ENCODE data around the gene LRRC37A3. TPM values are rescaled to one million over a fixed set of nuclear protein-coding genes. Genes with fewer than 3 reads are reported as not detected.

Gene LRRC37A3
- total RNA-seq, 1 donor, result 8.9 TPM

DNA sequence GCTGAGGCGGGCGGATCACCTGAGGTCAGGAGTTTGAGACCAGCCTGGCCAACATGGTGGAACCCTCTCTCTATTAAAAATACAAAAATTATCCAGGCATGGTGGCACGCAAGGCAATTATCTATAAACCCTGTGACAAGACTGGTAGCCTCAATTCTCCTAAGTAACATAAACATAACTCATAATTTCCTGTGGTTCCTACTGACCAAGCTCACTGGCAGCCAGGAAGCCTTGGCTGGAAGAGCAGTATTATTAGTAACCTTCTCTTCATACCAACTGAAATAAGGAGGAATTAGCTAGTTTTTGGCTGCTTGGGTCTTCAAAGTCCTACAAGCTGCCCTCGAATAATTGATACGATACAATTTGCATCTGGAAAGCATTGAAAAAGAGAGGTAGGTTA, 31.6 kb upstream of the LRRC37A3 start:
- H3K4me3 ChIP-seq (ENCODE audit: low read depth, low read length), result no peak overlapping the region
- TF ChIP-seq, protein P1, sequence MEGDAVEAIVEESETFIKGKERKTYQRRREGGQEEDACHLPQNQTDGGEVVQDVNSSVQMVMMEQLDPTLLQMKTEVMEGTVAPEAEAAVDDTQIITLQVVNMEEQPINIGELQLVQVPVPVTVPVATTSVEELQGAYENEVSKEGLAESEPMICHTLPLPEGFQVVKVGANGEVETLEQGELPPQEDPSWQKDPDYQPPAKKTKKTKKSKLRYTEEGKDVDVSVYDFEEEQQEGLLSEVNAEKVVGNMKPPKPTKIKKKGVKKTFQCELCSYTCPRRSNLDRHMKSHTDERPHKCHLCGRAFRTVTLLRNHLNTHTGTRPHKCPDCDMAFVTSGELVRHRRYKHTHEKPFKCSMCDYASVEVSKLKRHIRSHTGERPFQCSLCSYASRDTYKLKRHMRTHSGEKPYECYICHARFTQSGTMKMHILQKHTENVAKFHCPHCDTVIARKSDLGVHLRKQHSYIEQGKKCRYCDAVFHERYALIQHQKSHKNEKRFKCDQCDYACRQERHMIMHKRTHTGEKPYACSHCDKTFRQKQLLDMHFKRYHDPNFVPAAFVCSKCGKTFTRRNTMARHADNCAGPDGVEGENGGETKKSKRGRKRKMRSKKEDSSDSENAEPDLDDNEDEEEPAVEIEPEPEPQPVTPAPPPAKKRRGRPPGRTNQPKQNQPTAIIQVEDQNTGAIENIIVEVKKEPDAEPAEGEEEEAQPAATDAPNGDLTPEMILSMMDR (IDR thresholded peaks at IDR 0.05; ENCODE audit: insufficient read depth, low read length), result no peak
- peak; percentile 11 for DNase-seq (ENCODE audit: low read depth)

DNA sequence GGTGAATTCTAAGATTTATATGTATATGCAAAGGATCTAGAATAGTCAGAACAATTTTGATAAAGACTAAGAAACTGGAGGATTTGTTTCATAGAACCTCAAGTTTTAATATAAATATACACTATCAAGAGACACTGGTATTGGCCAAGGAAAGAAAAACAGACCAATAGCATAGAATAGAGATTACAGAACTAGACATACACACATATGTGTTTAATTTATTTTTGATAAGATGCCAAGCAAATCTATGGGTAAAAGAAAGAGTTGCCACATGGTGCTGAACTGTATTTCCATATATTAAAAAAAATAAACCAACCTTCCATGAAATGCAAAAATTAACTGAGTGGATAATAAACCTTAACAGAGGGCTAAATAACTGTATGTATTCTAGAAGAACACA, 27.9 kb upstream of the LRRC37A3 start:
- DNase-seq (ENCODE audit: low read depth), result no peak
- no peak overlapping the region for H3K4me3 ChIP-seq (ENCODE audit: low read depth, low read length)
- TF ChIP-seq, protein P1 (IDR thresholded peaks at IDR 0.05; ENCODE audit: insufficient read depth, low read length), result no peak

DNA sequence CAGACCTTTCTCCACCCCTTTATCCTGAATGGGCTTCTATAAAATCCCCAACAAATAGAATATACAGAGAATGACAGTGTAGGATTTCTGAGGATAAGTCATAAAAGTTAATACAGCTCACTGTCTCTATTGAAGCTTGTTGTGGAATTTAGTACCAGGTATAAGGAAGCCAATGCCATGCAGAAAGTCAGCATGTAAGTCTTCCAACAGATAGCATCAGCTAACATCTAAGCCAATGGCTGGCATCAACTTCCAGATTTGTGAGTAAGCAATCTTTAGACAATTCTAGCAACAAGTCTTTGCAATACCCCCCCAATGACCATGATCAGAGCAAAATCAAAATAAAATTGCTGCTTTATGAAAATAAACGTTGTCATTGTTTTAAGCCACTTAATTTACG, 22.5 kb upstream of the LRRC37A3 start:
- DNase-seq (ENCODE audit: low read depth), result no peak

DNA sequence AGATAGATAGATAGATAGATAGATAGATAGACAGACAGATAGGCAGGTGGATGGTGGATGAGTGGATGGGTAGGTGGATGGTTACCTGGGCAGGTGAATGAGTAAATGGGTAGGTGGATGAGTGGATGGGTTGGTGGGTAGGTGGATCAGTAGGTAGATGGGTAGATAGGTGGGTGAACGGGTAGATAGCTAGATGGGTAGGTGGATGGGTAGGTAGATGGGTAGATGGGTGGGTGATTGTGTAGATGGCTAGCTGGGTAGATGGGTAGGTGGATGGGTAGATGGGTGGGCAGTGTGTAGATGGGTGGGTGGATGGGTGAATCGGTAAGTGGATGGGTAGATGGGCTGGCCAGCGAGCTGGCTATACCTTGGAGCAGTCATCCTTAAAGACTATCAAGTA, 21.8 kb upstream of the LRRC37A3 start:
- no peak for DNase-seq (ENCODE audit: low read depth)
- TF ChIP-seq, protein P1 (IDR thresholded peaks at IDR 0.05; ENCODE audit: insufficient read depth, low read length), result no peak
- no peak overlapping the region for H3K4me3 ChIP-seq (ENCODE audit: low read depth, low read length)

More for the DNA sequence above, 22.5 kb upstream of the LRRC37A3 start:
- TF ChIP-seq, protein P1 (IDR thresholded peaks at IDR 0.05; ENCODE audit: insufficient read depth, low read length), result no peak
- no peak overlapping the region for H3K4me3 ChIP-seq (ENCODE audit: low read depth, low read length)

DNA sequence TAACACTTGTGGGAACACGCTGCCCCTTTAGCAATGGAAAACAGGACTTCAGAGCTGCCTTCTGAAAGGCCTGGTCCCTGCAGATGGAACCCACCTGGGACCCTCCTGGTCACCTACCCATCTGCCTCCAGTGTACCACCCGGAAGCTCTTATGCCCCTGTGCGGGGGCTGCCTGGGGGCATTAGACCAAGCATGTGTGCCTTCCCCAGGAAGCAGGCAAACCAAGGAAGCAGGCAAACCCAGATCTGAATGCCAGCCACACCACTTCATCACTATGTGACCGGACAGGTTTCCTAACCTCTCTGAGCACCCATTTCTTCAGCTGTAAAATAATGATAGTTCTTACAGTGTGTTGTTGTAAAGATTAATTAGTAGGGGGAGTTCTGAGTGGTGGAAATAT, 20.8 kb upstream of the LRRC37A3 start:
- no peak for DNase-seq (ENCODE audit: low read depth)
- TF ChIP-seq, protein P1 (IDR thresholded peaks at IDR 0.05; ENCODE audit: insufficient read depth, low read length), result no peak
- H3K4me3 ChIP-seq (ENCODE audit: low read depth, low read length), result no peak overlapping the region

DNA sequence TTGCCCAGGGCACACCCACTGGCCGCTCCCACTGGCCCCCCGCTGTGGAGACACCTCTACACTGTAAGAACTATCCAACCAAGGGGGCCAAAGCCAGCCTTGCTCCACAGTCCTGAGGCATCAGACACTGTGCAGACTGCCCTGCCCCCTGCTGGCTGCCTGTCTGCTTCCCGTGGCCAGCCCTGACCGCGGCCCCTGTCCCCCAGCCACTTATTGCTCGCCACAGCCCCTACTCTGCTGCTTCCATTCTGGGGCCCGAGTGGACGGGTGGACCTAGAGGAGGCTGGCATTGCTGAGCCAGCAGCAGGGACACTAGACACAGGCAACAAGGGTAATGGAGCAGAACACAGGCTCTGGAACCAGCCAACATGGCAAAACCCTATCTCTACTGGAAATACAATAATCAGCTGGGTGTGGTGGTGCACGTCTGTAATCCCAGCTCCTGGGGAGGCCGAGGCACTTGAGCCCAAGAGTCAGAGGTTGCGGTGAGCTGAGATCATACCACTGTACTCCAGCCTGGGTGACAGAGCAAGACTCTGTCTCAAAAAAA, 19.7 kb upstream of the LRRC37A3 start:
- TF ChIP-seq, protein P1 (IDR thresholded peaks at IDR 0.05; ENCODE audit: insufficient read depth, low read length), result peak; percentile 65
- H3K4me3 ChIP-seq (ENCODE audit: low read depth, low read length), result no peak overlapping the region
- peak; percentile 37 for DNase-seq (ENCODE audit: low read depth)

DNA sequence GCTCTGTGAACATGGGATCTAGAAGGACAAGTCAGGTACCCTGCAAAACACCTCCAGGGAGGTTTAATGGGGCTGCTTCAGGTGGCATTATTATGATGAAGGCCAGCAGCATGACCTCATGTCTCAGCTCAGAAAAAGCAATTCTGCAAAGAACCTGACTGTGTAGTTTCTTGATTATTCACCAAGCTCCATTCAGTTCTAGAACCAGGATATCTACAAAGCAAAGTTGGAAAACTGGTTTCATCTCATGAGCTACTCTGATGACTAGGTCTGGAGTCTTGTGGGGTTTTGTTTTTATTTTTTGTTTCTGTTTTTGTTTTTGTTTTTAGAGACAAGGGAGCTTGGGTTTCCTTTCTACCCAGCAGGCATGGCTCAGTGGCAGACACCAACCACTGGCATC, 19.0 kb upstream of the LRRC37A3 start:
- H3K4me3 ChIP-seq (ENCODE audit: low read depth, low read length), result no peak overlapping the region
- no peak for DNase-seq (ENCODE audit: low read depth)
- TF ChIP-seq, protein P1 (IDR thresholded peaks at IDR 0.05; ENCODE audit: insufficient read depth, low read length), result no peak

Measured in fibroblast of the aortic adventitia (primary cell).